Breast epithelium (tissue), 4 donors: ENCODE results near the gene CHST1. TPM values are rescaled to one million over a fixed set of nuclear protein-coding genes. Genes with fewer than 3 reads are reported as not detected.

Experiments used
- DNase-seq, 2 donors: peaks; one replicate each; pipeline ENCODE4 v3.0.0-alpha.2; 2019; ENCODE audit warnings: low spot score in 2 of 2
- H3K27ac ChIP-seq, 2 donors: fragments of 200-600 bp; sonication (generic) in 1 of 2; one replicate each; pipeline ENCODE4 v1.5.1; 2016 to 2019; ENCODE audit warnings: mild to moderate bottlenecking in 1 of 2
- H3K27me3 ChIP-seq, 2 donors: fragments of 200-600 bp; sonication (generic) in 1 of 2; one replicate each; pipeline versions ENCODE4 v1.5.1 to v1.6.0; 2017 to 2019; ENCODE audit warnings: control low read depth in 1 of 2, mild to moderate bottlenecking in 1 of 2
- H3K36me3 ChIP-seq: fragments of 200-600 bp; one replicate; pipeline ENCODE4 v1.5.1; 2019
- H3K4me1 ChIP-seq, 2 donors: fragments of 200-600 bp; sonication (generic); one replicate each; pipeline ENCODE4 v1.5.1; 2016 to 2019; ENCODE audit warnings: control low read depth in 1 of 2
- H3K4me3 ChIP-seq, 3 donors: fragments of 200-600 bp; sonication (generic); 1 replicate in 2 of 3; 2 replicates in 1 of 3; pipeline ENCODE4 v1.5.1; 2016 to 2019; ENCODE audit warnings: mild to moderate bottlenecking in 3 of 3, moderate library complexity in 2 of 3
- H3K9me3 ChIP-seq, 2 donors: fragments of 200-600 bp; sonication (generic) in 1 of 2; one replicate each; pipeline ENCODE4 v1.5.1; 2016 to 2019; ENCODE audit warnings: control low read depth in 1 of 2
- POLR2A ChIP-seq: fragments of 450-650 bp; IDR thresholded peaks from one replicate; pipeline ENCODE4 v1.6.1; 2016; ENCODE audit warnings: antibody characterized with exemption, mild to moderate bottlenecking, moderate library complexity
- POLR2AphosphoS5 ChIP-seq, 3 donors: sonication (generic); formaldehyde crosslinking; IDR thresholded peaks; one replicate each; pipeline ENCODE4 v1.6.1; 2017; ENCODE audit warnings: antibody characterized with exemption in 3 of 3
- intact Hi-C: fragments of 100-400 bp; cut with DNase I; formaldehyde crosslinking; loops from one replicate; pipeline ENCODE4 v1.15.1; 2023; ENCODE audit warnings: low total_unique reads
- total RNA-seq, 3 donors: library from RNA; depleted of rRNA; stranded (reverse); fragments of >200 nt; gene quantifications; one replicate each; pipeline ENCODE4 v1.1.0, GENCODE V29; 2016
- TF ChIP-seq, protein P1 (sequence below), 3 donors: fragments of 450-650 bp; IDR thresholded peaks; one replicate each; pipeline ENCODE4 v1.5.1; 2016 to 2017; ENCODE audit warnings: antibody characterized with exemption in 3 of 3, mild to moderate bottlenecking in 3 of 3, moderate library complexity in 3 of 3

CHST1 gene
- total RNA-seq, 3 donors from 2014 or later, result 1.8 to 3.6 (median 2.2) TPM

DNA sequence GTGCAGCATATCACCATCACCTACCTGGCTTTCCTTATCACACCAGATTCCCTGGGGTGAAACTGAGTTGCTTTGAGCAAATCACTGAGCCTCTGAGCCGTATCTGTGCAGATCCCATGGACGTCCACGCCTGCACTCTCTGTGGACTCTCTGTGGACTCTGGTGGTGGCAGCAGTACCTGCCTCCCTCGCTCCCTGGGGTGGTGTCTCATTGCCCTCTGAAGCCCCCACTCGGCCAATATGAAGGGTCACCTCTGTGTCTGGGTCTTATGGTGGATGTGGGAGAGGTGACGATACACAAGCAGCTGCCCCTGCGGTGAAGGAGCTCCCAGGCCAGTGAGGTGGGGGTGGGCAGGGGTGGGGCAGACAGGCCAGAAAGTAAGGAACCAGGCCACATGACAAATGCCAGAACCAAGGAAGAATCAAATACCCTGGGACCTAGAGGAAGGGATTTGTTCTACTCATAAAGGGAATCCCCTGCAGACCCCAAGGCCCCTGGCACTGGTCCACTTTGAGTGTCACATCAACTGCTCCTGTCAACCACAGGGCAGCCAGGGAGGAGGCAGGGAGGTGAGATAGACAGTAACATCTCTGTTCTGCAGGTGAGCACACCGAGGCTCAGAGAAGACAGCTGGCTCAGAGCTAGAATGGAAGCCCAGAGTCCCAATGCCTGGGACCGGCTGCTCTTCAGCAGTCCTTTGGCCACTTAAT, 9.2 kb upstream of the CHST1 start:
- DNase-seq, result no peak

DNA sequence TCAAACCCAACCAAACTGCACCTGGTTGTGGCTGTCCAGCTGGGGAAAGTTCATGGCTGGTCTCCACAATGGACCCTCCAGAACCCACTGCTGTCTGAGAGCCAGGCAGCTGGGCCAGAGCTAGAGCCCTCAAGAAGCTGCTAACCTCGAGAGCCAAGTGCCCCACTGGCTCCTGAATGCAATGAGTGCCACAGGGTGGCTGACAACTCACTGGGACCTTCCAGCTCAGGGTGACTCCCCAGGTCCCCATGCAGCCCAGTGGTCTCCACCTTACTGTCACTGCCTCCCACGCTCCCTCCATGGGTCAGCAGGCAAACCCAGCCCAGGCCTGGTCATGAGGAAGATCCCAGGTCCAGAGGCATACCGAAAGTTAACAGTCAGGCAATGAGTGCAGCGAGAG, 8.0 kb upstream of the CHST1 start:
- Histone ChIP-seq H3K4me3 (no peak overlapping the region), H3K9me3 (no peaks in the 10 kb centered on the region), H3K27me3 (no peaks in the 10 kb centered on the region), H3K4me1 (no peaks in the 10 kb centered on the region), H3K27ac (no peak overlapping the region), H3K36me3 (no peaks in the 10 kb centered on the region)
- intact Hi-C loops, result no loop called here
- no peak for DNase-seq
- TF ChIP-seq POLR2A (no peak), POLR2AphosphoS5 (IDR thresholded peaks at IDR 0.05) (no peak)
- TF ChIP-seq, protein P1, sequence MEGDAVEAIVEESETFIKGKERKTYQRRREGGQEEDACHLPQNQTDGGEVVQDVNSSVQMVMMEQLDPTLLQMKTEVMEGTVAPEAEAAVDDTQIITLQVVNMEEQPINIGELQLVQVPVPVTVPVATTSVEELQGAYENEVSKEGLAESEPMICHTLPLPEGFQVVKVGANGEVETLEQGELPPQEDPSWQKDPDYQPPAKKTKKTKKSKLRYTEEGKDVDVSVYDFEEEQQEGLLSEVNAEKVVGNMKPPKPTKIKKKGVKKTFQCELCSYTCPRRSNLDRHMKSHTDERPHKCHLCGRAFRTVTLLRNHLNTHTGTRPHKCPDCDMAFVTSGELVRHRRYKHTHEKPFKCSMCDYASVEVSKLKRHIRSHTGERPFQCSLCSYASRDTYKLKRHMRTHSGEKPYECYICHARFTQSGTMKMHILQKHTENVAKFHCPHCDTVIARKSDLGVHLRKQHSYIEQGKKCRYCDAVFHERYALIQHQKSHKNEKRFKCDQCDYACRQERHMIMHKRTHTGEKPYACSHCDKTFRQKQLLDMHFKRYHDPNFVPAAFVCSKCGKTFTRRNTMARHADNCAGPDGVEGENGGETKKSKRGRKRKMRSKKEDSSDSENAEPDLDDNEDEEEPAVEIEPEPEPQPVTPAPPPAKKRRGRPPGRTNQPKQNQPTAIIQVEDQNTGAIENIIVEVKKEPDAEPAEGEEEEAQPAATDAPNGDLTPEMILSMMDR (IDR thresholded peaks at IDR 0.05), result no peak

More for the DNA sequence above, 9.2 kb upstream of the CHST1 start:
- no peaks in the 10 kb centered on the region for H3K4me1 ChIP-seq
- H3K4me3 ChIP-seq, result no peak overlapping the region
- no peak overlapping the region for H3K27ac ChIP-seq
- H3K27me3 ChIP-seq, result no peaks in the 10 kb centered on the region
- TF ChIP-seq, protein P1 (IDR thresholded peaks at IDR 0.05), result no peak
- no peak for TF ChIP-seq POLR2A
- no peak for TF ChIP-seq POLR2AphosphoS5 (IDR thresholded peaks at IDR 0.05)
- H3K36me3 ChIP-seq, result no peaks in the 10 kb centered on the region
- no peaks in the 10 kb centered on the region for H3K9me3 ChIP-seq
- intact Hi-C loops, result loop anchor here (1.0 kb wide), 1 partner anchor 32 kb away; no protein-coding TSS in a partner anchor

DNA sequence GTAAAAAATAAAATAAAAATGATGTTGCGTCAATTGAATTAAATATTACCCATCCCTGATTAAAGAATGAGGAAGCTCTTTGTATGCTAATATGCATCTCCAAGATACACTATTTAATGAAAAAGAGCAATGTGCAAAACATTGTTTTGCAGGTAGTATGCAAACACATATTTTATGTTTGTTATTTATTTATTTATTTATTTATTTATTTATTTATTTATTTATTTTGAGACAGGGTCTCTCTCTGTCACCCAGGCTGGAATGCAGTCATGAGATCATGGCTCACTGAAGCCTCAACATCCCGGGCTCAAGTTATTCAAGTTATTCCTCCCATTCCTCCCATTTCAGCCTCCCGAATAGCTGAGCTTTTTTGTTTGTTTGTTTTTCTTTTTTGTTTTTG, 7.2 kb upstream of the CHST1 start:
- no peak for DNase-seq
- TF ChIP-seq POLR2AphosphoS5 (IDR thresholded peaks at IDR 0.05) (no peak), POLR2A (no peak)
- TF ChIP-seq, protein P1 (IDR thresholded peaks at IDR 0.05), result no peak
- Histone ChIP-seq H3K9me3 (no peaks in the 10 kb centered on the region), H3K36me3 (no peaks in the 10 kb centered on the region), H3K27ac (no peak overlapping the region), H3K27me3 (no peaks in the 10 kb centered on the region), H3K4me3 (no peak overlapping the region), H3K4me1 (no peaks in the 10 kb centered on the region)
- intact Hi-C loops, result no loop called here

DNA sequence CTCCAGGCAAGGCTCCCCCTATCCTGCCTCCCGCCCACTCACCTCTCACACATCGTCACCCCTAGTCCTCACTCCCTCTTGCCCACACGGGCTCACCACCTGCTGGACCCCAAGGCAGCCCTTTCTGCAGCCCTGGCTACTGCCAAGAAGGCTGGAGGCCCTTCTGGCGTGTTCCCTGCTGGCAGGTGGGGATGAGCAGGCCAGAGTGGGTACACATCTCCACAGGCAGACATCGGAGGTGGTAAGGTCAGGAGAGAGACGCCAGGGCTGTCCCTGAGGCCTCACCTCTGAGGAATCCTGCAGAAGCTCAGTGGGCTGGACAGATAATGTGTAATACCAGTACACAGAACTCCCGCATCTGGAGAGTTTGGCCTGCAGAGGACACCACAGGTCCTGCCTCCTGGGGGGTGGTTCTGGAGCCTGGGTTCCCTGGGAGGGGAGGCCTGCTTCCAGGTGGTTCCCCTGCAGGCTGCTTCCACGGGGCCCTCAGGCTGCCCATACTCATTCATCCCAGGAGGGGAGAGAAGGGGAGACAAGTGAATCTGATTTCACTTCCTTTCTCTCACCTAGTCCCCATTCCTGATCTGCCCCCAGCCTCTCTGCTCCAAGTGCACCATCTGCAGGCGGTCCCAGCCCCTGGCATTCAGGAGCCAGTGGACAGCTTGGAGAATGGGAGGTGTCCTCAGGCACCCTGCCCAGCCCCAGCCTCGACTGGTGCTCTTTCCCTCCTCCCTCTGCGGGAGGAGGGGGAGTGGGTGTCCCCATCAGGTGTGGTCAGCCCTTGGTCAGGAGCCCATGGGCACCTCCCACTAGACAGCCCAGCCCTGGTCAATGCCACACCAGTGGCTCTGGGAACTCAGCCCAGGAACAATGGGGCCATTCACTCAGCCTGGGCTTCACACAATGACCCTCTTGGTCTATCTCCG, 6.1 kb upstream of the CHST1 start:
- Histone ChIP-seq H3K9me3 (no peaks in the 10 kb centered on the region), H3K27me3 (no peaks in the 10 kb centered on the region), H3K4me1 (no peaks in the 10 kb centered on the region), H3K27ac (no peak overlapping the region), H3K4me3 (no peak overlapping the region), H3K36me3 (no peaks in the 10 kb centered on the region)
- DNase-seq, result no peak
- intact Hi-C loops, result no loop called here
- TF ChIP-seq POLR2A (no peak), POLR2AphosphoS5 (IDR thresholded peaks at IDR 0.05) (no peak)
- TF ChIP-seq, protein P1 (IDR thresholded peaks at IDR 0.05), result no peak
